GM19240 (cell line): Measurements from ENCODE around the gene ETFA.

ENCODE experiments used
- DNase-seq: peaks from one replicate; pipeline ENCODE4 v3.0.0; 2011; ENCODE audit warnings: low spot score; ENCODE audit not compliant: insufficient read length

The ETFA gene

GRCh38 chr15:76311100-76311953 is at the start of gene ETFA:
Gene ETFA (minus strand): TSS chr15:76311469. CDS start chr15:76311388, 81 bp downstream.
- peak; percentile 95 for DNase-seq

- no peak for DNase-seq
These were observed 49.1 kb upstream of the ETFA start for GRCh38 chr15:76360416-76360815.

- DNase-seq: no peak
These were observed 47.9 kb upstream of the ETFA start for GRCh38 chr15:76359152-76359551.

- DNase-seq: no peak
These were observed 47.2 kb upstream of the ETFA start for GRCh38 chr15:76358453-76358852.

DNA sequence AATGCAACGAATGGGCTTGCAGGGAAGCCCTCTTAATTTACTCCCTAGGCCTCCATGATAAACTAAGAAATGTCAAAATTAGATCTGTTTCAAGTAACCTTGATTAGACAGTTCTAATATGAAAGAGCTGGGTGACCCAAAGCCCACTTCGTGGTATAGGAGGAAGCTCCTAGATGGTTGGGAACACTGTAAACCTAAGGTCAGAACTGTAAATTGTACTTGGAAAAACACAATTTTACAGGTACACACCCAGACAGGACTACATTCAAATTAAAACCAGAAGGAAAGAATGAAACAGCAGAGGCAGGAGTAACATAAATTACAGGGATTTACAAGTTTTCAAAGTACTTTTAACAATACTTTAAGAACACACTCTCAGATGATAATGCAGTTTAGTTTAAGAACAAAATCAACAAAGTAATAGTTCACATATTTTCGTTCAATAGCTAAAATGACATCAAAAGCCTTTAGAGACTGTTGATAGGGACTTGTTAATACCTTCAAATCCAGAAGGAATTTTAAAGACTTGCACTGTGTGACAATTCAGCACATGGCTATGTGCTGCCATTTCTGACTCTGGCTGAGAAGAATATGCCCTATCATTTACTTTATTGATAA is 43.7 kb upstream of the ETFA start:
- no peak for DNase-seq

- DNase-seq: no peak
These were observed 42.6 kb upstream of the ETFA start for GRCh38 chr15:76353903-76354302.

DNA sequence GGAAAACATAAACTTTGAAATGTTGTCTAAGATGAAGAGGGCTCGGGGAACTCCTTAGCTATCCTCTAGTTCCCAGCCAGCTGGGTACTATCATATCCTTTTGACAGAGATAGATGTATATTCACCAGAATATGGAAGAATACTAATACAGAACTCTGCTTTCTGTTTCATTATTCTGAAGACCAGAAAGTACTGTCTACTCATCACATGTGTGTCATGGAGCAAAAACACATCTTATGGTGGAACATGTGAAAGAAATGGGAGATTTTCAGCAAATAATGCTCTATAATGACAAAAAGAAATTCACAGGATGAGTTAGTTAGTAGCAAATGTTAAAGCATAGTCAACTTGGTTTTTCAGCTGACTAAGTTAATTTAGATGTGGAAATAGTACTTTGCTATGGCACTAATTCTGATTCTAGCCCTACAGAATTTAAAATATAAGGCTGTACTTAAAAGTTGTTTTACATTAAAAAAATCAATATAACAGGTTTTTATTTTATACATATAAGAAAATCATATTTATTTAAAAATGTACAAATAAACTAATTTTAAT is 41.8 kb upstream of the ETFA start:
- no peak for DNase-seq

GRCh38 chr15:76349301-76350070 is 38.2 kb upstream of the ETFA start:
- no peak for DNase-seq

DNA sequence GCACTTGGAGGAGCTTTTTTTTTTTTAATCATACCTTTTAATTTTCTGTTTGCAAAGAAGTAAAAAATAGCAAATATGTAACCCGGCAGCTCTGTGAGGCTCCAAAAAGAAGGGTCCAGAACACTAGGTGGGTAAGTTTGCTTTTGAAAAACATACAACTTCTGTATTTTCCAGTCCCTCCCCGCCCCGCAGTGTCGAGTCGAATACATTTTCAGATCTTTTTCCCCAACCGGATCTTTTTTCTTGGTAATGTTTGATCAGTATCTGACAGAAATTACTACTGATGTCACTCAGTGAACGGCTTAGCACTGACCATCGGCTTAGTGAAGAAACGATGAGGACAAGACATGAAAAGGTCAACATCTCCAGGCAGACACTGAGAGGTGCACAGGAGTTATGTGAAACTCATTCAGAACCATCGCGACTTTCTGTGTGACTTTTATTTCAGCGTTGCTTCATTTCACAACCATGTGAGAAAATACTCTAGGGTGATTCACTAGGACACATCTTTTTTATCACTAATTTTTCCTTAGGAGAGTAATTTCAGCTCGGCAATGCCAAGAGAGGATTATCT is 36.3 kb upstream of the ETFA start:
- DNase-seq: no peak

DNA sequence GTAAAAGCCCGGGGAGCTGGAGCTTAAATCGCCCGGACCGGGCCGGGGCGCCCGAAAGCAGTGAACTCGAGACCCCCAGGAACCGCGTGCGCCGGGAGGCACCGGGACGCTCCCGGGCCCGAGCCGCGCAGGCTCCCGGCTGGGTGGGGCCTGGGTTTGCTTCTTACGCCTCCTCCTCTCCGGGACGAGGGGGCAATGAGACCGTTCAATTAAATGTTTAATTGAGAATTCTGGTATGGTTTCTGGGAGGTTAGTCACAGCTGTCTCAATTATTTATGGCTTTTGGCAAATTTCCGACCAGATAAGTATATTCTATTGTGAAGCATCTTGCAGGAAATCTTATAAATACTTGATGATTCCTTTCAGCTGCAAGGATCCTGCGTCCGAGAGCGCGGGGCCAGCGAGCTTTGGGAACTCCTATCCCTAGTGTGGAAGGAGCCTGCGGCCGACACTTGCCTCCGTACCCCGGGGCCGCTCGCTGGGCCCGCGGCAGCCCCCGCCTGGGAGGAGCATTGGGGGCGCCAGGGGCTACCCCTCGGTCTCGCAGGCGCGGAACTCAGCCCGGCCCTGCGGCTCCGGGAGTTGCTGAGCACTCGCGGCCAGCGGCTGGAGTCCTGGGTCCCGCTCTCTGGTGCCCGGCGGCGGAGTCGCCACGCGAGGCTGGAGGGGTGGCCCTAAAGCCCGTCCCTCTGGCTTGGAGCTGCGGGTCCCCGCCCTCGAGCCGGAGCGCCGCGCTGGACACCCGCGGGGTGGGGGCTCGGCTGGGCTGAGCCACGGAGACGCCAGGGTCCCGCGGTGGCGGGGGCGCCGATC is 35.6 kb upstream of the ETFA start:
- DNase-seq: no peak

GRCh38 chr15:76345880-76346668 is 34.8 kb upstream of the ETFA start:
- DNase-seq: peak; percentile 55

DNA sequence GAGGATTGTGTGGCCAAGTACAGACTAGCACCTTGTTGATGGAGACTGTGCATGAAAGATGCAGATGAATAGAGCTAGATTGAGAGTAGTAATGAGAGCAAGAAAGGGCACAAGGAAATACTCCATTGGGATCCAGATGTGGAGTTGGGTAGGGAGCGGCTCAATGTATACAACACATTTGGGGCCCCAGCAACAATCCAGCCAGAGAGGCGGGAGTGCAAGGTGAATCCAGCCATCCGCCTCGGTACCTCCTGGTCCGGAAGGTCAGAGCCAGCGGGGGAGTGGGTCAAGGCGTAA is 34.3 kb upstream of the ETFA start:
- DNase-seq: no peak

DNA sequence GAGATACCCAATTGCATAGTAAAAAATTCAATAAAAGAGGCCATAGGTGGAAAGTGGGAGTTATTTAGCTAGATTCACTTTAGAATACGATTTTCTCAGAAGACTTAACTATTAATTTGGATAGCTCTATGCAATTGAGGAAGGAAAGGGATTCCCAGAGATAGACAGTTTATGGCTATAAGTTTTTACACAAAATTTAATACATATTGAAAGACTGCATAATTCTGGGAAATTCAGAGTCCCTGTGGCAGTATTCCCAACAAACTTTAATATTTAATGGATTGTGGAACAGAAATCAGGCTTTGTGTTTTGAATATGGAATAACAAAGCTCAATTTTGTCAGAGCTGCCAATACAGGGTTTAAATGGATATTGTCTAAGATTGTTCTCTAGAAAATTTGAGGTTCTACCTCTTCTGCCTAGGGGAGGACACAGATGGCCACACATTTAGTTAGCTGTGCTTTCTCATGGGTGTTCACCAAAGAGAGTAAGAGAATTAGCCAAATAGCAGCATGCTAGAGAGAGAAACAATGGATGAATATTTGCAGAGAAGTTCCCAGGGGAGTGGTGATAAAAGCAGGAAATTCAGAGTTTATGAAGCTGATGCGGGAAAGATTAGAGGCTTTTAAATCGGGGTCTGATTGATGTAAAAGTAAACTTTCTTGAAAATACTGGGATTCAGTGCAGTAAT is 33.8 kb upstream of the ETFA start:
- no peak for DNase-seq

- no peak for DNase-seq
These were observed 32.2 kb upstream of the ETFA start for GRCh38 chr15:76343313-76343996.

DNA sequence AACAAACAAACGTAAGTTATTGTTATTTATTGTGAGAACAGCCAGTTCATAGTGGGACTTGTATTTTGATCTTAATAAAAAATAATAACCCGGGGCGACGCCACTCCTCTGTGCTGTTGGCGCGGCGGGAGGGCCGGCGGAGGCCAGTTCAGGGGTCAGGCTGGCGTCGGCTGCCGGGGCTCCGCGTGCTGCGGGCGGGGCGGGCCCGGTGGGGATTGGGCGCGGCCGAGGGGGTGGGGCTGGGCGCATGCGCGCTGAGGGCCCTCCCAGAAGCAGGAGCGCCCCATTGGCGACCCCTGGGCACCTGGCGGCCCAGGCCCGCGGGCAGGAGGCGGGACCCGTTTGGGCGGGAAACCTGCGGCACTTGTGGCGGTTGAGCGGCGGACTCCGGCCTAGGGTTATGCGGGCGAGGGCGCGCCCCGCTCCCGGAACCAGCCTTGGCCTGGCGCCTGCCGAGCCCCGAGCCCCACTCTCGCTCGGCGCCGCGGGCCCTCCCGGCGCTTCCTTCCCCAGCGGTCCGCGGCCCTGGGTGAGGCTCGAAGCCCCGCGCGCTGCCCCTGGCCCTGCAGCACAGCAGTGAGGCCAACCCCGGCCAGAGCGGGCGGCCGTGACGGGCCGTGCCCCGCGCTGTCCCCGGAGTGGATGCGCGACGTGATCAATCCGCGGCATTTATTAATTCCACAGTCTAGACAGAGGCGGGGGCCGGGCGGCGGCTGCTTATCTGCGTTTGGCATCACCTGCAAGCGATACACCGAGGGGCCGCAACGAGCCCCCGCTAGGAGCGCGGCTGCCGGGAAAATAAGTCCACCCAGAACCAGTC is 31.3 kb upstream of the ETFA start:
- DNase-seq: no peak

DNA sequence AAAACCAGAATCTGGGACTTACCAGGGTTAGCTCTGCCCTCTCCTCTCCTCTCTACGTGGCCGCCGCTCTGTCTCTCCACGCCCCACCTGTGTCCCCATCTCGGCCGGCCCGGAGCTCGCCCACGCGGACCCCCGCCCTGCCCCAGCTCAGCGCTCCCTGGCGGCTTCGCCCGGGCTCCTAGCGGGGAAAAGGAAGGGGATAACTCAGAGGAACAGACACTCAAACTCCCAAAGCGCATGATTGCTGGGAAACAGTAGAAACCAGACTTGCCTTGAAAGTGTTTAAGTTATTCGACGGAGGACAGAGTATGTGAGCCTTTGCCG is 30.8 kb upstream of the ETFA start:
- DNase-seq: no peak

- DNase-seq: no peak
These were observed 30.2 kb upstream of the ETFA start for GRCh38 chr15:76341366-76342057.
